ENCODE measurements around the gene WASF2. TPM values are rescaled to one million over a fixed set of nuclear protein-coding genes. Genes with fewer than 3 reads are reported as not detected.
"Not testable (repeated sequence)": the region's sequence is repeated elsewhere in the genome, so short reads cannot be mapped to it uniquely, and the experiment has no call there.

The WASF2 gene
- total RNA-seq, 2 donors from 2014 or later: 97.7 to 110 TPM

DNA sequence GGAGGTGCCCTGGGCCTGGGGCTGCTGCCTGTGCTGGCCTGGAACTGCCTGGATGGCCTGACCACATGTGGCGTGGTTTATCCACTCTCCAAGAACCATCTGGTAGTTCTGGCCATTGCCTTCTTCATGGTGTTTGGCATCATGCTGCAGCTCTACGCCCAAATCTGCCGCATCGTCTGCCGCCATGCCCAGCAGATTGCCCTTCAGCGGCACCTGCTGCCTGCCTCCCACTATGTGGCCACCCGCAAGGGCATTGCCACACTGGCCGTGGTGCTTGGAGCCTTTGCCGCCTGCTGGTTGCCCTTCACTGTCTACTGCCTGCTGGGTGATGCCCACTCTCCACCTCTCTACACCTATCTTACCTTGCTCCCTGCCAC lies 95.7 kb downstream of the WASF2 start:
- DNase-seq (ENCODE audit: low spot score) (peak; percentile 47), ATAC-seq (no peak)
- Mint-ChIP-seq H3K4me1 (ENCODE audit: low read depth in 2 of 2) (peaks cover 9% of the 10 kb centered on the region in 2 donors), H3K4me3 (peak overlapping the region; percentile 44), H3K27ac (no peak overlapping the region), H3K9me3 (no peaks in the 10 kb centered on the region), H3K36me3 (no peaks in the 10 kb centered on the region), H3K27me3 (peaks cover 0 to 3% of the 10 kb centered on the region in 2 donors)

GRCh38 chr1:27393641-27394281 lies 96.2 kb downstream of the WASF2 start:
- Mint-ChIP-seq H3K36me3 (no peaks in the 10 kb centered on the region), H3K27me3 (peaks cover 0 to 3% of the 10 kb centered on the region in 2 donors), H3K4me1 (ENCODE audit: low read depth in 2 of 2) (peaks cover 9% of the 10 kb centered on the region in 2 donors), H3K27ac (no peak overlapping the region), H3K4me3 (peak overlapping the region; percentile 44), H3K9me3 (no peaks in the 10 kb centered on the region)
- no peak for ATAC-seq
- DNase-seq (ENCODE audit: low spot score): peak; percentile 51

- Mint-ChIP-seq H3K9me3 (no peaks in the 10 kb centered on the region), H3K27ac (peak overlapping the region in 1 of 2 donors; percentile 70), H3K4me1 (ENCODE audit: low read depth in 2 of 2) (peaks cover 9 to 13% of the 10 kb centered on the region in 2 donors), H3K36me3 (no peaks in the 10 kb centered on the region), H3K4me3 (peak overlapping the region; percentile 83), H3K27me3 (peaks cover 0 to 6% of the 10 kb centered on the region in 2 donors)
- ATAC-seq (no peak), DNase-seq (ENCODE audit: low spot score) (no peak)
These were observed 97.0 kb downstream of the WASF2 start for GRCh38 chr1:27392778-27393635.

DNA sequence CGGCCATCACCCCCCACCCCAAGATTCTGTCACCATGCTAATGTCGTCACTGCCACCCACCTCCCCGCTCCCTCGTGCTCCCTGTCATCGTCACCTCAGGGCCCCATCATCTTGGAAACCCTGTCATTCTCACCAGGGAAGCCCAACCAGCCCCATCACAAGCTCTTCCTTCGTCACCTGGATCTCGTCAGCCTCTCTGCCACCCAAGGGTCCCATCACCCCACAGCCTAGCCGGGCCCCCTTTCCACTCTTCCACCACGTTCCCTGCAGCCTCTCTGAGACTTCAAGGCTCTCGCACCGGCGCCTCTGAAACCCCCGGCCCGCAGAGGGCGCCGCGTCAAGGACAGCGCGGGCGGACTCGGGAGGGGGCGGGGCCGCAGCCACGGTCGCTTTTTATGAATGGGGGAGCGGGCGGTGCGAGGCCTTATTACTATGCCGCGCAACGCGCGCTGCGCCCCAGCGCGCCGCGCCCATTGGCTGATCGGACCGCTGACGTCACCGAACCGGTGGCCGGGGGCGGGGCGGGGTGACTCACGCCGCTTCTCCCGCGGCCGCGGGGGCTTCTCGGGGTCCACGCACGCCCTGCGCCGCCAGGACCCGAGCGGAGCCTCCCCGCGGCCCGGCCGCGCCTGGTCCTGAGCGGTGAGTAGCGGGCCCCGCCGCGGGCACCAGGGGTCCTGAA lies 97.7 kb downstream of the WASF2 start, which contains the start of gene GPR3:
Gene GPR3, plus strand, starts transcription at position 527 of the 682 bp plus-strand sequence. CDS start 1,177 bp downstream, outside the sequence.
- H3K4me1 Mint-ChIP-seq (ENCODE audit: low read depth in 2 of 2): peaks cover 9 to 13% of the 10 kb centered on the region in 2 donors
- DNase-seq (ENCODE audit: low spot score): peak; percentile 92
- peak within 1 kb of the TSS; percentile 70 to 82 for H3K27ac Mint-ChIP-seq
- peaks cover 0 to 6% of the 10 kb centered on the region in 2 donors for H3K27me3 Mint-ChIP-seq
- no peaks in the 10 kb centered on the region for H3K36me3 Mint-ChIP-seq
- H3K4me3 Mint-ChIP-seq: peak within 1 kb of the TSS; percentile 83
- H3K9me3 Mint-ChIP-seq: no peaks in the 10 kb centered on the region
- peak; percentile 97 to 98 for ATAC-seq

DNA sequence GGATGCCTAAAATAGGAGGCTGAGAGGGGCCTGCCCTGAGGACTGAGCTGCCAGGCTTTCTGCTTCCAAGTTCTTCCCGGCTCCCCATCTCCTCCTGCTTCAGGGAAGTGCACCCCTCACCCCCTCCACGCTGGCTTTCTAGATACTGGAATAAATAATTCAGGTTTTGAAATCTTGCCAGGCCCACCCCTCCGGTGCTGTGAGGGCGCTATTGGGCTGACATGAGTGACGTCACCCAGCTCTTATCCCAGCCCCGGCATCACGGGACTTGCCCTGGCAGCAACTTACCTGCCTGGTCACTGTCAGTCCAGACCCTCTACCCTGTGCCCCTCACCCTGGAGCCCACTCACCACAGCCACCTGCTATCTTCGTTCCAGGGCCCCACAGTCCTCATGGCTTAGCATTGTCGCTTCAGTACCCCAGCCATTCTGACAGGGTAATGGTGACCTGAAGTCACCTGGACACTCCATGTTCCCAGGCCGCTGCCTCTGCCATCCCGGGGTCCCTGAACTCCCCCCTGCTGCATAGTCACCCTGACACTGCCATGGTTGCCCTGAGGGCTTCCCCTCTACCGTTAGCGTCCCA lies 98.4 kb downstream of the WASF2 start:
- H3K4me1 Mint-ChIP-seq (ENCODE audit: low read depth in 2 of 2): peaks cover 9 to 13% of the 10 kb centered on the region in 2 donors
- peak overlapping the region; percentile 70 to 82 for H3K27ac Mint-ChIP-seq
- no peaks in the 10 kb centered on the region for H3K9me3 Mint-ChIP-seq
- no peaks in the 10 kb centered on the region for H3K36me3 Mint-ChIP-seq
- ATAC-seq (no peak), DNase-seq (ENCODE audit: low spot score) (peak; percentile 58)
- peak overlapping the region; percentile 83 for H3K4me3 Mint-ChIP-seq
- H3K27me3 Mint-ChIP-seq: peaks cover 0 to 6% of the 10 kb centered on the region in 2 donors

GRCh38 chr1:27388337-27389005 lies 101.5 kb downstream of the WASF2 start:
- H3K4me1 Mint-ChIP-seq (ENCODE audit: low read depth in 2 of 2): peaks cover 9 to 17% of the 10 kb centered on the region in 2 donors
- peak; percentile 75 for DNase-seq (ENCODE audit: low spot score)
- H3K36me3 Mint-ChIP-seq: no peaks in the 10 kb centered on the region
- no peak overlapping the region for H3K4me3 Mint-ChIP-seq
- H3K27ac Mint-ChIP-seq: peak overlapping the region; percentile 51 to 70
- no peak for ATAC-seq
- H3K27me3 Mint-ChIP-seq: peaks cover 0 to 8% of the 10 kb centered on the region in 2 donors
- H3K9me3 Mint-ChIP-seq: no peaks in the 10 kb centered on the region

DNA sequence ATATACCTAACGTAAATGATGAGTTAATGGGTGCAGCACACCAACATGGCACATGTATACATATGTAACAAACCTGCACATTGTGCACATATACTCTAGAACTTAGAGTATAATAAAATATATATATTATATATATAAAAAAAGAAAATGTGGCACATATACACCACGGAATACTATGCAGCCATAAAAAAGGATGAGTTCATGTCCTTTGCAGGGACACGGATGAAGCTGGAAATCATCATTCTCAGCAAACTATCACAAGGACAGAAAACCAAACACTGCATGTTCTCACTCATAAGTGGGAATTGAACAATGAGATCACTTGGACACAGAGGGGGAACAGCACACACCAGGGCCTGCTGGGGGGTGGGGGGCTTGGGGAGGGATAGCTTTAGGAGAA lies 105.2 kb downstream of the WASF2 start:
- not testable (repeated sequence) for H3K36me3 Mint-ChIP-seq; H3K27me3 Mint-ChIP-seq; ATAC-seq; H3K27ac Mint-ChIP-seq; H3K4me3 Mint-ChIP-seq; H3K4me1 Mint-ChIP-seq (ENCODE audit: low read depth in 2 of 2); DNase-seq (ENCODE audit: low spot score); H3K9me3 Mint-ChIP-seq

DNA sequence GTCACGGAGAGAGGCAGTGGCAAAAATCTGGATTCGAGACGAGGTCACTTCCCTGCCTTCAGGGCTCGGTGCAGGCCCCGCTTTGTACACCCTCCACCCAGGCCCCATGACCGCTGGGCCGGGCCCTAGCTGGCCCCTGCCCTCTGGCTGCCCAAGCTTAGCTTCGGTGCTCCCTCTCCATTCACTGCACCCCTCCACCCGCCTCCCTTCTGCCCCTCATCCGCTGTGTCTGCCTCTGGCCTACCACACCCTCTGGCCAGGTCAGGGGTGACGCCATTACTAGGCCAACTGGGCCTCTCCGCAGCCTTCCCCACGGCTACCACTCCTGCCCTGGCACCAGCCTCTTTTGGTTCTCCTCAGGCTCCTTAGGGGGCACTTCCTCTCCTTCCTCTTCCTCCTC lies 106.3 kb downstream of the WASF2 start:
- Mint-ChIP-seq H3K36me3 (no peaks in the 10 kb centered on the region), H3K27ac (no peak overlapping the region), H3K4me1 (ENCODE audit: low read depth in 2 of 2) (peaks cover 0 to 7% of the 10 kb centered on the region in 2 donors), H3K4me3 (no peak overlapping the region), H3K9me3 (no peaks in the 10 kb centered on the region), H3K27me3 (peaks cover 0 to 9% of the 10 kb centered on the region in 2 donors)
- no peak for DNase-seq (ENCODE audit: low spot score)
- ATAC-seq: no peak

- peaks cover 0 to 4% of the 10 kb centered on the region in 2 donors for H3K4me1 Mint-ChIP-seq (ENCODE audit: low read depth in 2 of 2)
- H3K27me3 Mint-ChIP-seq: peaks cover 0 to 6% of the 10 kb centered on the region in 2 donors
- ATAC-seq: peak; percentile 55 to 86
- H3K9me3 Mint-ChIP-seq: no peaks in the 10 kb centered on the region
- no peak within 1 kb of the TSS for H3K27ac Mint-ChIP-seq
- no peak for DNase-seq (ENCODE audit: low spot score)
- H3K36me3 Mint-ChIP-seq: no peaks in the 10 kb centered on the region
- H3K4me3 Mint-ChIP-seq: no peak within 1 kb of the TSS
These were observed 106.8 kb downstream of the WASF2 start, which contains the start of gene CD164L2 for GRCh38 chr1:27383039-27383605. Gene CD164L2 (minus strand): TSS chr1:27383333. CDS start chr1:27383239, 94 bp downstream.

GRCh38 chr1:27381969-27382762 lies 107.8 kb downstream of the WASF2 start:
- Mint-ChIP-seq H3K27me3 (peaks cover 0 to 6% of the 10 kb centered on the region in 2 donors), H3K9me3 (no peaks in the 10 kb centered on the region), H3K4me1 (ENCODE audit: low read depth in 2 of 2) (peaks cover 0 to 4% of the 10 kb centered on the region in 2 donors), H3K4me3 (no peak overlapping the region), H3K27ac (no peak overlapping the region), H3K36me3 (no peaks in the 10 kb centered on the region)
- no peak for ATAC-seq
- no peak for DNase-seq (ENCODE audit: low spot score)

DNA sequence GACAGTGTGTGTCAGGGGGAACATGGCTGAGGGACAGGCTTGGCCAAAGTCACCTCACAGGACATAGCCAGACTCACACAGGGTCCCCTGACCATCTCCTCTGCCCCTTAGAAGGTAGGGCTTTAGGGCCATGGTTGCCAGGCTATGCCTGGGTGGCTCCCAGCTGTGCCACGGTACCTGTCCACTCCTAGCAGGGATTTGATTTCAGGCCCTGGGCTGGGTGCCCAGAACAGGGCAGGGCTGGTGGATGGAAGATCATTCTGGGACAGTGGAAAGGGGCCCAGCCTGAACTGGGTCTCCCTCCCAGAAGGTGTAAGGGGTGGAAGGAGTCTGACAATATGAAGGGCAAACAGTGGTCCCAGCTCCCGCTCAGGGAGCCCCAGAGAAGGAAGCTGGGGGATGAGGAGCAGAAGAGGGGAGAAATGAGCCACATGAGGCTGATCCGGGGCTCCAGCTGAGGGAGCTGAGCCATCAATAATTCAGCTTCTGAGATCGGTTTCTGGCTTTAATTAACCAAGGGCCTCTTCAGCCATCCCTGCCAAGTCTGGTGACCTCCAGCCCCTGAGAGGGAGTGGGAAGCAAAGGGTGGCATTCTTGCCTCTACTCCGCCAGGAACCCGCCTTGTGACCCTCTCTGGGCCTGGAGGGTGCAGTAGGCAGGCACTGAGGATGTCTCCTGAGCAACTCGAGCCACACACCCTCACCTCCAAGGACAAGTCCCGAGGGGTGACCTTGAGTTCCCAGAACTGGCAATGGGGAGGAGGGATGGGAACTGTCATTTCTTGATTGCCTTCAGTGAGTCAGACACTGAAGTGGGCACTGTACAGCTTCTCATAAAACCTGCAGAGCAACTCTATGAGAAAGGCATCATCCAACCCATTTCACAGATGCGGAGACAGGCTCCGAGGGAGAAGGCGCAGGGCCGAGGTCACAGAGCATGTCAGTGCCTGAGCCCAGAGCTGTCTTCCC lies 108.9 kb downstream of the WASF2 start:
- DNase-seq (ENCODE audit: low spot score): no peak
- ATAC-seq: peak in 1 of 2 donors; percentile 25
- Mint-ChIP-seq H3K4me1 (ENCODE audit: low read depth in 2 of 2) (peaks cover 0 to 4% of the 10 kb centered on the region in 2 donors), H3K27me3 (peaks cover 0 to 4% of the 10 kb centered on the region in 2 donors), H3K36me3 (no peaks in the 10 kb centered on the region), H3K4me3 (no peak overlapping the region), H3K9me3 (no peaks in the 10 kb centered on the region), H3K27ac (no peak overlapping the region)
